NCI-H2196 (cell line): ENCODE results near the gene HBS1L.
A peak's percentile ranks its signal among the peaks of the same experiment; 100 is the strongest.

Experiments used
- DNase-seq: peaks from one replicate; lab custom pipeline; 2025; ENCODE audit not compliant: unreplicated experiment; lab: John Stamatoyannopoulos, UW

Gene HBS1L

GRCh38 chr6:135054569-135055498 lies at the start of gene HBS1L:
TSS of gene HBS1L (minus strand) at chr6:135054822. CDS start at chr6:135054691, 131 bp downstream.
- DNase-seq = peak; percentile 97

- DNase-seq = no peak
Observed at GRCh38 chr6:135104199-135104598, 49.6 kb upstream of the HBS1L start.

GRCh38 chr6:135102191-135102590 lies 47.6 kb upstream of the HBS1L start:
- DNase-seq = no peak

- no peak for DNase-seq
Observed at GRCh38 chr6:135097172-135097571, 42.5 kb upstream of the HBS1L start.

GRCh38 chr6:135096403-135097130 lies 41.9 kb upstream of the HBS1L start:
- no peak for DNase-seq

- DNase-seq = no peak
Observed at GRCh38 chr6:135095716-135096115, 41.1 kb upstream of the HBS1L start.

GRCh38 chr6:135094403-135094821 lies 39.8 kb upstream of the HBS1L start:
- DNase-seq = no peak

GRCh38 chr6:135093578-135093977 lies 39.0 kb upstream of the HBS1L start:
- DNase-seq = no peak

- no peak for DNase-seq
Observed at GRCh38 chr6:135092724-135093123, 38.1 kb upstream of the HBS1L start.

GRCh38 chr6:135090819-135091218 lies 36.2 kb upstream of the HBS1L start:
- DNase-seq = no peak

- no peak for DNase-seq
Observed at GRCh38 chr6:135089901-135090300, 35.3 kb upstream of the HBS1L start.

GRCh38 chr6:135088818-135089809 lies 34.5 kb upstream of the HBS1L start:
- DNase-seq = no peak

- DNase-seq = no peak
Observed at GRCh38 chr6:135088281-135088680, 33.7 kb upstream of the HBS1L start.

- no peak for DNase-seq
Observed at GRCh38 chr6:135087803-135088202, 33.2 kb upstream of the HBS1L start.

- no peak for DNase-seq
Observed at GRCh38 chr6:135087403-135087802, 32.8 kb upstream of the HBS1L start.

GRCh38 chr6:135086414-135086764 lies 31.8 kb upstream of the HBS1L start:
- DNase-seq = no peak

GRCh38 chr6:135085700-135086413 lies 31.2 kb upstream of the HBS1L start:
- no peak for DNase-seq

GRCh38 chr6:135084916-135085269 lies 30.3 kb upstream of the HBS1L start:
- no peak for DNase-seq

GRCh38 chr6:135084001-135084915 lies 29.6 kb upstream of the HBS1L start:
- DNase-seq = no peak
